ENCODE measurements around the gene TUBB3.
"Not testable (repeated sequence)": the region's sequence is repeated elsewhere in the genome, so short reads cannot be mapped to it uniquely, and the experiment has no call there.

TUBB3 gene

GRCh38 chr16:89958068-89958467 lies 34.9 kb downstream of the TUBB3 start:
- no peak for DNase-seq (ENCODE audit: low read depth, low spot score)
- TF ChIP-seq POLR2AphosphoS5 (IDR thresholded peaks at IDR 0.05; ENCODE audit: borderline replicate concordance, low read depth, low read length) (no peak), FOXP2 (optimal IDR thresholded peaks at IDR 0.05; ENCODE audit: control extremely low read depth, extremely low read length, insufficient read depth) (no peak), EZH2 (IDR thresholded peaks at IDR 0.05) (no peak)

GRCh38 chr16:89958596-89958995 lies 35.5 kb downstream of the TUBB3 start:
- H3K27ac ChIP-seq = no peak overlapping the region
- no peaks in the 10 kb centered on the region for H3K36me3 ChIP-seq (ENCODE audit: insufficient read depth, low read length)
- no peak for DNase-seq (ENCODE audit: low read depth, low spot score)
- TF ChIP-seq POLR2AphosphoS5 (IDR thresholded peaks at IDR 0.05; ENCODE audit: borderline replicate concordance, low read depth, low read length) (no peak), EZH2 (IDR thresholded peaks at IDR 0.05) (no peak), FOXP2 (optimal IDR thresholded peaks at IDR 0.05; ENCODE audit: control extremely low read depth, extremely low read length, insufficient read depth) (no peak)
- no peak overlapping the region for H3K4me3 ChIP-seq
- H3K9ac ChIP-seq (ENCODE audit: insufficient read length) = no peak overlapping the region
- no peaks in the 10 kb centered on the region for H3K9me3 ChIP-seq (ENCODE audit: low read depth, low read length)

More at GRCh38 chr16:89958068-89958467, 34.9 kb downstream of the TUBB3 start:
- Histone ChIP-seq H3K4me3 (no peak overlapping the region), H3K9me3 (ENCODE audit: low read depth, low read length) (no peaks in the 10 kb centered on the region), H3K27ac (no peak overlapping the region), H3K9ac (ENCODE audit: insufficient read length) (no peak overlapping the region), H3K36me3 (ENCODE audit: insufficient read depth, low read length) (no peaks in the 10 kb centered on the region)

GRCh38 chr16:89960966-89961365 lies 37.8 kb downstream of the TUBB3 start:
- no peak overlapping the region for H3K4me3 ChIP-seq
- no peaks in the 10 kb centered on the region for H3K9me3 ChIP-seq (ENCODE audit: low read depth, low read length)
- H3K36me3 ChIP-seq (ENCODE audit: insufficient read depth, low read length) = no peaks in the 10 kb centered on the region
- H3K27ac ChIP-seq = no peak overlapping the region
- H3K9ac ChIP-seq (ENCODE audit: insufficient read length) = no peak overlapping the region
- TF ChIP-seq POLR2AphosphoS5 (IDR thresholded peaks at IDR 0.05; ENCODE audit: borderline replicate concordance, low read depth, low read length) (no peak), FOXP2 (optimal IDR thresholded peaks at IDR 0.05; ENCODE audit: control extremely low read depth, extremely low read length, insufficient read depth) (no peak), EZH2 (IDR thresholded peaks at IDR 0.05) (no peak)
- DNase-seq (ENCODE audit: low read depth, low spot score) = no peak

- DNase-seq (ENCODE audit: low read depth, low spot score) = no peak
- Histone ChIP-seq H3K9me3 (ENCODE audit: low read depth, low read length) (no peaks in the 10 kb centered on the region), H3K36me3 (ENCODE audit: insufficient read depth, low read length) (no peaks in the 10 kb centered on the region), H3K27ac (no peak overlapping the region), H3K4me3 (no peak overlapping the region), H3K9ac (ENCODE audit: insufficient read length) (no peak overlapping the region)
- TF ChIP-seq POLR2AphosphoS5 (IDR thresholded peaks at IDR 0.05; ENCODE audit: borderline replicate concordance, low read depth, low read length) (no peak), EZH2 (IDR thresholded peaks at IDR 0.05) (no peak), FOXP2 (optimal IDR thresholded peaks at IDR 0.05; ENCODE audit: control extremely low read depth, extremely low read length, insufficient read depth) (no peak)
Measured at GRCh38 chr16:89961920-89962319, 38.8 kb downstream of the TUBB3 start.

GRCh38 chr16:89962754-89963498 lies 39.8 kb downstream of the TUBB3 start:
- TF ChIP-seq FOXP2 (optimal IDR thresholded peaks at IDR 0.05; ENCODE audit: control extremely low read depth, extremely low read length, insufficient read depth) = no peak
- no peak for TF ChIP-seq EZH2 (IDR thresholded peaks at IDR 0.05)
- TF ChIP-seq POLR2AphosphoS5 (IDR thresholded peaks at IDR 0.05; ENCODE audit: borderline replicate concordance, low read depth, low read length) = no peak

GRCh38 chr16:89964201-89964600 lies 41.1 kb downstream of the TUBB3 start:
- Histone ChIP-seq H3K4me3 (no peak overlapping the region), H3K36me3 (ENCODE audit: insufficient read depth, low read length) (no peaks in the 10 kb centered on the region), H3K27ac (no peak overlapping the region), H3K9ac (ENCODE audit: insufficient read length) (no peak overlapping the region), H3K9me3 (ENCODE audit: low read depth, low read length) (no peaks in the 10 kb centered on the region)
- TF ChIP-seq POLR2AphosphoS5 (IDR thresholded peaks at IDR 0.05; ENCODE audit: borderline replicate concordance, low read depth, low read length) = no peak
- no peak for TF ChIP-seq FOXP2 (optimal IDR thresholded peaks at IDR 0.05; ENCODE audit: control extremely low read depth, extremely low read length, insufficient read depth)
- no peak for TF ChIP-seq EZH2 (IDR thresholded peaks at IDR 0.05)
- no peak for DNase-seq (ENCODE audit: low read depth, low spot score)

More at GRCh38 chr16:89962754-89963498, 39.8 kb downstream of the TUBB3 start:
- Histone ChIP-seq H3K27ac (no peak overlapping the region), H3K4me3 (no peak overlapping the region), H3K9me3 (ENCODE audit: low read depth, low read length) (no peaks in the 10 kb centered on the region), H3K36me3 (ENCODE audit: insufficient read depth, low read length) (no peaks in the 10 kb centered on the region), H3K9ac (ENCODE audit: insufficient read length) (no peak overlapping the region)
- DNase-seq (ENCODE audit: low read depth, low spot score) = no peak

GRCh38 chr16:89965447-89966225 lies 42.5 kb downstream of the TUBB3 start:
- Histone ChIP-seq H3K36me3 (ENCODE audit: insufficient read depth, low read length) (no peaks in the 10 kb centered on the region), H3K9ac (ENCODE audit: insufficient read length) (no peak overlapping the region), H3K9me3 (ENCODE audit: low read depth, low read length) (no peaks in the 10 kb centered on the region), H3K27ac (no peak overlapping the region), H3K4me3 (no peak overlapping the region)
- DNase-seq (ENCODE audit: low read depth, low spot score) = no peak
- TF ChIP-seq EZH2 (IDR thresholded peaks at IDR 0.05) (no peak), POLR2AphosphoS5 (IDR thresholded peaks at IDR 0.05; ENCODE audit: borderline replicate concordance, low read depth, low read length) (no peak), FOXP2 (optimal IDR thresholded peaks at IDR 0.05; ENCODE audit: control extremely low read depth, extremely low read length, insufficient read depth) (no peak)

GRCh38 chr16:89966756-89967155 lies 43.6 kb downstream of the TUBB3 start:
- Histone ChIP-seq H3K9me3 (ENCODE audit: low read depth, low read length) (no peaks in the 10 kb centered on the region), H3K36me3 (ENCODE audit: insufficient read depth, low read length) (no peaks in the 10 kb centered on the region), H3K4me3 (no peak overlapping the region), H3K9ac (ENCODE audit: insufficient read length) (no peak overlapping the region), H3K27ac (no peak overlapping the region)
- TF ChIP-seq FOXP2 (optimal IDR thresholded peaks at IDR 0.05; ENCODE audit: control extremely low read depth, extremely low read length, insufficient read depth) (no peak), EZH2 (IDR thresholded peaks at IDR 0.05) (no peak), POLR2AphosphoS5 (IDR thresholded peaks at IDR 0.05; ENCODE audit: borderline replicate concordance, low read depth, low read length) (no peak)
- no peak for DNase-seq (ENCODE audit: low read depth, low spot score)

- H3K9me3 ChIP-seq (ENCODE audit: low read depth, low read length) = not testable (repeated sequence)
Measured at GRCh38 chr16:89967436-89967835, 44.3 kb downstream of the TUBB3 start.

GRCh38 chr16:89968074-89968473 lies 44.9 kb downstream of the TUBB3 start:
- H3K27ac ChIP-seq; H3K9me3 ChIP-seq (ENCODE audit: low read depth, low read length); H3K4me3 ChIP-seq; H3K36me3 ChIP-seq (ENCODE audit: insufficient read depth, low read length); H3K9ac ChIP-seq (ENCODE audit: insufficient read length); DNase-seq (ENCODE audit: low read depth, low spot score): not testable (repeated sequence)

More at GRCh38 chr16:89967436-89967835, 44.3 kb downstream of the TUBB3 start:
- DNase-seq (ENCODE audit: low read depth, low spot score); H3K9ac ChIP-seq (ENCODE audit: insufficient read length); H3K4me3 ChIP-seq; H3K36me3 ChIP-seq (ENCODE audit: insufficient read depth, low read length); H3K27ac ChIP-seq: not testable (repeated sequence)

Measured in SK-N-MC (cell line).